ENCODE results near the gene MEN1. TPM values are rescaled to one million over a fixed set of nuclear protein-coding genes. Genes with fewer than 3 reads are reported as not detected.
A peak's percentile ranks its signal among the peaks of the same experiment; 100 is the strongest.

MEN1 gene
- total and polyA plus RNA-seq, 9 of the 15 experiments (the other 6 are each of a cell fraction or from before 2014, with no cell fraction given) = 3.4 to 57.2 (median 19.3) TPM

GRCh38 chr11:64846998-64847666 is 36.8 kb upstream of the MEN1 start (continued):
- TF ChIP-seq MLLT1 (IDR thresholded peaks at IDR 0.05) = no peak
- peak; percentile 51; the same call in 1 of the 2 replicates for TF ChIP-seq PHF21A (IDR thresholded peaks at IDR 0.05; ENCODE audit: borderline replicate concordance, low read depth)
- no peak for TF ChIP-seq ZNF3 (CRISPR knock-in tag; IDR thresholded peaks at IDR 0.05)
- TF ChIP-seq SNRNP70 (optimal IDR thresholded peaks at IDR 0.05; ENCODE audit: low read depth, low read length) = no peak
- no peak for TF ChIP-seq CREB5 (CRISPR knock-in tag; IDR thresholded peaks at IDR 0.05)
- TF ChIP-seq FIP1L1 (IDR thresholded peaks at IDR 0.05; ENCODE audit: low read depth, low read length, poor library complexity, severe bottlenecking) = no peak
- TF ChIP-seq CXXC5 (CRISPR knock-in tag; IDR thresholded peaks at IDR 0.05) = peak; percentile 55
- TF ChIP-seq MCM7 (IDR thresholded peaks at IDR 0.05) = no peak
- no peak for TF ChIP-seq NFE2L1 (tag; IDR thresholded peaks at IDR 0.05; ENCODE audit: borderline replicate concordance, low read depth)
- TF ChIP-seq CBX8 (IDR thresholded peaks at IDR 0.05; ENCODE audit: borderline replicate concordance, extremely low read depth, low read depth, low read length, poor library complexity, severe bottlenecking) = no peak
- 0 out of 4 replicates have a peak, but pooled peaks of 1 of the 2 experiments have one; percentile 15 for TF ChIP-seq TRIM24 (IDR thresholded peaks at IDR 0.05)
- no peak for TF ChIP-seq FOXK2 (conservative IDR thresholded peaks at IDR 0.05 in 1 of 2, IDR thresholded peaks at IDR 0.05 in 1 of 2; ENCODE audit: low read depth in 2 of 2)
- 0 out of 2 replicates have a peak, but pooled peaks have one; percentile 25 for TF ChIP-seq POLR2G (IDR thresholded peaks at IDR 0.05; ENCODE audit: low read depth, low read length)
- no peak for TF ChIP-seq ZBTB49 (CRISPR knock-in tag; IDR thresholded peaks at IDR 0.05; ENCODE audit: borderline replicate concordance)
- no peak for TF ChIP-seq E2F8 (IDR thresholded peaks at IDR 0.05; ENCODE audit: low read depth, partially characterized antibody)
- TF ChIP-seq JUND (IDR thresholded peaks at IDR 0.05; ENCODE audit: borderline replicate concordance, low read depth, low read length) = peak; percentile 55
- no peak; the same call in 2 of the 3 replicates for TF ChIP-seq JUND (tag; IDR thresholded peaks at IDR 0.05; ENCODE audit: borderline replicate concordance, low read depth, low read length)
- no peak for TF ChIP-seq MEIS2 (IDR thresholded peaks at IDR 0.05; ENCODE audit: partially characterized antibody)
- TF ChIP-seq ZNF124 (CRISPR knock-in tag; IDR thresholded peaks at IDR 0.05) = no peak
- TF ChIP-seq BCOR (IDR thresholded peaks at IDR 0.05) = peak; percentile 96
